ENCODE data around the gene SERPINB6.

The SERPINB6 gene

GRCh38 chr6:2938004-2938631, 33.2 kb downstream of the SERPINB6 start:
- Histone ChIP-seq H3K9me3 (ENCODE audit: control insufficient read depth, insufficient read depth, low read length) (peaks cover 7% of the 10 kb centered on the region; the same call in 1 of the 2 replicates), H3K27ac (ENCODE audit: low read depth, low read length) (no peak overlapping the region), H3K4me1 (ENCODE audit: control insufficient read depth, low read length) (peaks cover 33% of the 10 kb centered on the region), H3K4me3 (ENCODE audit: low read length) (no peak overlapping the region), H3K9me2 (replicated peaks; ENCODE audit: control insufficient read depth, low read length) (no peaks in the 10 kb centered on the region), H3K4me2 (ENCODE audit: low read length) (no peak overlapping the region), H3K36me3 (ENCODE audit: control insufficient read depth, low read length) (no peaks in the 10 kb centered on the region), H4K20me1 (ENCODE audit: control insufficient read depth, insufficient read depth, low read depth, low read length) (no peaks in the 10 kb centered on the region), H3K79me2 (ENCODE audit: control insufficient read depth, low read length) (no peaks in the 10 kb centered on the region), H3K27me3 (ENCODE audit: control insufficient read depth, low read length) (no peaks in the 10 kb centered on the region), H3F3A (ENCODE audit: control insufficient read depth, insufficient read depth) (peaks cover 22% of the 10 kb centered on the region)
- no peak for TF ChIP-seq EZH2phosphoT487 (IDR thresholded peaks at IDR 0.05; ENCODE audit: borderline replicate concordance, low read length)
- TF ChIP-seq, protein P1, sequence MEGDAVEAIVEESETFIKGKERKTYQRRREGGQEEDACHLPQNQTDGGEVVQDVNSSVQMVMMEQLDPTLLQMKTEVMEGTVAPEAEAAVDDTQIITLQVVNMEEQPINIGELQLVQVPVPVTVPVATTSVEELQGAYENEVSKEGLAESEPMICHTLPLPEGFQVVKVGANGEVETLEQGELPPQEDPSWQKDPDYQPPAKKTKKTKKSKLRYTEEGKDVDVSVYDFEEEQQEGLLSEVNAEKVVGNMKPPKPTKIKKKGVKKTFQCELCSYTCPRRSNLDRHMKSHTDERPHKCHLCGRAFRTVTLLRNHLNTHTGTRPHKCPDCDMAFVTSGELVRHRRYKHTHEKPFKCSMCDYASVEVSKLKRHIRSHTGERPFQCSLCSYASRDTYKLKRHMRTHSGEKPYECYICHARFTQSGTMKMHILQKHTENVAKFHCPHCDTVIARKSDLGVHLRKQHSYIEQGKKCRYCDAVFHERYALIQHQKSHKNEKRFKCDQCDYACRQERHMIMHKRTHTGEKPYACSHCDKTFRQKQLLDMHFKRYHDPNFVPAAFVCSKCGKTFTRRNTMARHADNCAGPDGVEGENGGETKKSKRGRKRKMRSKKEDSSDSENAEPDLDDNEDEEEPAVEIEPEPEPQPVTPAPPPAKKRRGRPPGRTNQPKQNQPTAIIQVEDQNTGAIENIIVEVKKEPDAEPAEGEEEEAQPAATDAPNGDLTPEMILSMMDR (IDR thresholded peaks at IDR 0.05; ENCODE audit: low read depth, low read length, poor library complexity, severe bottlenecking) = no peak

- Histone ChIP-seq H3K9me2 (replicated peaks; ENCODE audit: control insufficient read depth, low read length) (no peaks in the 10 kb centered on the region), H4K20me1 (ENCODE audit: control insufficient read depth, insufficient read depth, low read depth, low read length) (no peaks in the 10 kb centered on the region), H3K27me3 (ENCODE audit: control insufficient read depth, low read length) (no peaks in the 10 kb centered on the region), H3K4me3 (ENCODE audit: low read length) (no peak overlapping the region), H3K9me3 (ENCODE audit: control insufficient read depth, insufficient read depth, low read length) (peaks cover 7% of the 10 kb centered on the region; the same call in 1 of the 2 replicates), H3K4me2 (ENCODE audit: low read length) (no peak overlapping the region), H3K27ac (ENCODE audit: low read depth, low read length) (no peak overlapping the region), H3K79me2 (ENCODE audit: control insufficient read depth, low read length) (no peaks in the 10 kb centered on the region), H3K4me1 (ENCODE audit: control insufficient read depth, low read length) (peaks cover 33% of the 10 kb centered on the region), H3K36me3 (ENCODE audit: control insufficient read depth, low read length) (no peaks in the 10 kb centered on the region), H3F3A (ENCODE audit: control insufficient read depth, insufficient read depth) (peaks cover 17% of the 10 kb centered on the region)
- TF ChIP-seq EZH2phosphoT487 (IDR thresholded peaks at IDR 0.05; ENCODE audit: borderline replicate concordance, low read length) = no peak
- TF ChIP-seq, protein P1 (IDR thresholded peaks at IDR 0.05; ENCODE audit: low read depth, low read length, poor library complexity, severe bottlenecking) = no peak
Observed at GRCh38 chr6:2937627-2938003, 33.8 kb downstream of the SERPINB6 start.

- no peaks in the 10 kb centered on the region for H3K9me2 ChIP-seq (replicated peaks; ENCODE audit: control insufficient read depth, low read length)
- H3K27ac ChIP-seq (ENCODE audit: low read depth, low read length) = no peak overlapping the region
- H3K27me3 ChIP-seq (ENCODE audit: control insufficient read depth, low read length) = no peaks in the 10 kb centered on the region
- H3K4me2 ChIP-seq (ENCODE audit: low read length) = no peak overlapping the region
- peaks cover 29% of the 10 kb centered on the region for H3K4me1 ChIP-seq (ENCODE audit: control insufficient read depth, low read length)
- no peaks in the 10 kb centered on the region for H3K36me3 ChIP-seq (ENCODE audit: control insufficient read depth, low read length)
- H3K4me3 ChIP-seq (ENCODE audit: low read length) = no peak overlapping the region
- peaks cover 7% of the 10 kb centered on the region; the same call in 1 of the 2 replicates for H3K9me3 ChIP-seq (ENCODE audit: control insufficient read depth, insufficient read depth, low read length)
- no peaks in the 10 kb centered on the region for H3K79me2 ChIP-seq (ENCODE audit: control insufficient read depth, low read length)
- H4K20me1 ChIP-seq (ENCODE audit: control insufficient read depth, insufficient read depth, low read depth, low read length) = no peaks in the 10 kb centered on the region
- no peak for TF ChIP-seq EZH2phosphoT487 (IDR thresholded peaks at IDR 0.05; ENCODE audit: borderline replicate concordance, low read length)
- TF ChIP-seq, protein P1 (IDR thresholded peaks at IDR 0.05; ENCODE audit: low read depth, low read length, poor library complexity, severe bottlenecking) = no peak
- peaks cover 10% of the 10 kb centered on the region; the same call in 1 of the 2 replicates for H3F3A ChIP-seq (ENCODE audit: control insufficient read depth, insufficient read depth)
Observed at GRCh38 chr6:2935566-2936291, 35.6 kb downstream of the SERPINB6 start.
